HL-60 (cell line): ENCODE data around the gene DYNC1LI2.

Experiments used
- DNase-seq, 2 experiments: peaks; one replicate each; pipeline ENCODE4 v3.0.0-alpha.2; 2010 to 2020; ENCODE audit warnings: low read depth in 1 of 2, low spot score in 1 of 2
- H3K27ac ChIP-seq: fragments of 250-450 bp; sonication (Bioruptor Pico); replicated peaks from 2 replicates; pipeline ENCODE4 v1.5.1; 2020; ENCODE audit warnings: mild to moderate bottlenecking, moderate library complexity
- H3K27me3 ChIP-seq: fragments of 250-450 bp; sonication (Bioruptor Pico); 2 replicates; pipeline ENCODE4 v1.5.1; 2021; ENCODE audit warnings: mild to moderate bottlenecking, moderate library complexity; ENCODE audit not compliant: insufficient read depth, poor library complexity, severe bottlenecking
- H3K4me3 ChIP-seq: replicated peaks from 2 replicates; pipeline ENCODE4 v1.5.1; 2011; ENCODE audit warnings: mild to moderate bottlenecking, control low read depth, low read length; ENCODE audit not compliant: insufficient read depth
- CTCF ChIP-seq: IDR thresholded peaks from one replicate; pipeline ENCODE4 v1.5.1; 2011; ENCODE audit warnings: low read length, control low read depth, inconsistent platforms; ENCODE audit not compliant: insufficient read depth
- GABPA ChIP-seq: IDR thresholded peaks from 2 replicates; pipeline ENCODE4 v1.6.1; 2012; ENCODE audit warnings: low read depth
- POLR2AphosphoS5 ChIP-seq: IDR thresholded peaks from 2 replicates; pipeline ENCODE4 v1.6.1; 2012; ENCODE audit warnings: low read depth
- REST ChIP-seq: IDR thresholded peaks from 2 replicates; pipeline ENCODE4 v1.6.1; 2012; ENCODE audit warnings: low read depth; ENCODE audit not compliant: insufficient replicate concordance
- SPI1 ChIP-seq: IDR thresholded peaks from 2 replicates; pipeline ENCODE4 v1.6.1; 2012; ENCODE audit warnings: low read depth, mild to moderate bottlenecking, borderline replicate concordance

Gene DYNC1LI2

GRCh38 chr16:66790130-66790733 is 38.8 kb upstream of the DYNC1LI2 start:
- no peak for DNase-seq
- TF ChIP-seq REST, result no peak
- TF ChIP-seq CTCF, result no peak
- no peak for TF ChIP-seq SPI1
- TF ChIP-seq GABPA, result no peak
- no peak for TF ChIP-seq POLR2AphosphoS5
- Histone ChIP-seq H3K27ac (no peak overlapping the region), H3K4me3 (no peak overlapping the region), H3K27me3 (no peaks in the 10 kb centered on the region)

GRCh38 chr16:66787427-66787826 is 36.0 kb upstream of the DYNC1LI2 start:
- H3K27me3 ChIP-seq, result no peaks in the 10 kb centered on the region
- TF ChIP-seq GABPA (no peak), CTCF (no peak), POLR2AphosphoS5 (no peak), REST (no peak), SPI1 (no peak)
- H3K27ac ChIP-seq, result no peak overlapping the region
- no peak for DNase-seq
- no peak overlapping the region for H3K4me3 ChIP-seq

GRCh38 chr16:66786551-66786950 is 35.1 kb upstream of the DYNC1LI2 start:
- no peak overlapping the region for H3K27ac ChIP-seq
- no peak overlapping the region for H3K4me3 ChIP-seq
- no peak for TF ChIP-seq SPI1
- TF ChIP-seq GABPA, result no peak
- TF ChIP-seq REST, result no peak
- TF ChIP-seq POLR2AphosphoS5, result no peak
- no peak for TF ChIP-seq CTCF
- DNase-seq, result no peak
- H3K27me3 ChIP-seq, result no peaks in the 10 kb centered on the region
